Chondrocyte (in vitro differentiated cells): ENCODE data around the gene DUSP22. TPM values are rescaled to one million over a fixed set of nuclear protein-coding genes. Genes with fewer than 3 reads are reported as not detected.

Experiments
- DNase-seq: peaks from one replicate; pipeline ENCODE4 v3.0.0; 2021; ENCODE audit warnings: mixed read lengths, low spot score
- H3K27ac Mint-ChIP-seq: one replicate; pipeline ENCODE4 v1.8.0; 2021; ENCODE audit warnings: mild to moderate bottlenecking, moderate library complexity, mixed read lengths; ENCODE audit not compliant: unreplicated experiment
- H3K27me3 Mint-ChIP-seq: 2 replicates; pipeline ENCODE4 v1.8.0; 2021; ENCODE audit warnings: low read depth, mixed read lengths
- H3K36me3 Mint-ChIP-seq: 2 replicates; pipeline ENCODE4 v1.8.0; 2021; ENCODE audit warnings: low read depth, mixed read lengths
- H3K4me1 Mint-ChIP-seq: 2 replicates; pipeline ENCODE4 v1.8.0; 2021; ENCODE audit warnings: low read depth, mild to moderate bottlenecking, mixed read lengths
- H3K4me3 Mint-ChIP-seq: one replicate; pipeline ENCODE4 v1.8.0; 2021; ENCODE audit warnings: mild to moderate bottlenecking, moderate library complexity, mixed read lengths; ENCODE audit not compliant: unreplicated experiment
- H3K9me3 Mint-ChIP-seq: 2 replicates; pipeline ENCODE4 v1.8.0; 2021; ENCODE audit warnings: low read depth, mixed read lengths
- CTCF ChIP-seq: fragments of 200-600 bp; sonication (generic); IDR thresholded peaks from 2 replicates; pipeline ENCODE4 v1.5.0; 2021; ENCODE audit warnings: antibody characterized with exemption, mild to moderate bottlenecking, moderate library complexity
- total RNA-seq: library from RNA; stranded (reverse); gene quantifications from 3 replicates; pipeline ENCODE4 v1.2.1, GENCODE V29; 2021

Gene DUSP22
- total RNA-seq, 1 donor from 2014 or later: 34.2 TPM

- H3K9me3 Mint-ChIP-seq: peaks cover 16% of the 10 kb centered on the region
- no peak overlapping the region for H3K27ac Mint-ChIP-seq
Observed at GRCh38 chr6:313917-314316, 21.6 kb downstream of the DUSP22 start.

GRCh38 chr6:314377-314776, 22.1 kb downstream of the DUSP22 start:
- Mint-ChIP-seq H3K27me3 (no peaks in the 10 kb centered on the region), H3K4me3 (no peak overlapping the region), H3K27ac (no peak overlapping the region), H3K9me3 (peaks cover 19% of the 10 kb centered on the region), H3K36me3 (peaks cover 3% of the 10 kb centered on the region), H3K4me1 (peaks cover 9% of the 10 kb centered on the region)
- no peak for TF ChIP-seq CTCF
- DNase-seq: no peak

More at GRCh38 chr6:313917-314316, 21.6 kb downstream of the DUSP22 start:
- H3K4me3 Mint-ChIP-seq: no peak overlapping the region
- no peak for TF ChIP-seq CTCF
- peaks cover 9% of the 10 kb centered on the region for H3K4me1 Mint-ChIP-seq
- no peak for DNase-seq
- H3K27me3 Mint-ChIP-seq: no peaks in the 10 kb centered on the region
- H3K36me3 Mint-ChIP-seq: peaks cover 3% of the 10 kb centered on the region

GRCh38 chr6:315226-315625, 22.9 kb downstream of the DUSP22 start:
- TF ChIP-seq CTCF: no peak
- Mint-ChIP-seq H3K27me3 (no peaks in the 10 kb centered on the region), H3K27ac (no peak overlapping the region), H3K4me1 (peaks cover 9% of the 10 kb centered on the region), H3K9me3 (peaks cover 20% of the 10 kb centered on the region), H3K36me3 (peaks cover 3% of the 10 kb centered on the region), H3K4me3 (no peak overlapping the region)
- no peak for DNase-seq

GRCh38 chr6:315921-316752, 23.9 kb downstream of the DUSP22 start:
- Mint-ChIP-seq H3K27me3 (no peaks in the 10 kb centered on the region), H3K27ac (no peak overlapping the region), H3K4me1 (peaks cover 9% of the 10 kb centered on the region), H3K36me3 (peaks cover 3% of the 10 kb centered on the region), H3K4me3 (no peak overlapping the region), H3K9me3 (peaks cover 18% of the 10 kb centered on the region)
- DNase-seq: no peak
- TF ChIP-seq CTCF: no peak

- peaks cover 16% of the 10 kb centered on the region for H3K9me3 Mint-ChIP-seq
- H3K4me1 Mint-ChIP-seq: peaks cover 9% of the 10 kb centered on the region
- H3K4me3 Mint-ChIP-seq: no peak overlapping the region
- DNase-seq: no peak
- H3K36me3 Mint-ChIP-seq: peaks cover 3% of the 10 kb centered on the region
- H3K27ac Mint-ChIP-seq: no peak overlapping the region
- TF ChIP-seq CTCF: no peak
- H3K27me3 Mint-ChIP-seq: no peaks in the 10 kb centered on the region
Observed at GRCh38 chr6:316753-317038, 24.4 kb downstream of the DUSP22 start.
